B cell (primary cell): ENCODE measurements around the gene GSX2. TPM values are rescaled to one million over a fixed set of nuclear protein-coding genes. Genes with fewer than 3 reads are reported as not detected.
A peak's percentile ranks its signal among the peaks of the same experiment; 100 is the strongest.

ENCODE experiments used
- ATAC-seq: fragments of 200-7000 bp; cut with Tn5 transposase; one replicate; pipeline ENCODE4 v1.10.0; 2021; ENCODE audit warnings: low read depth, mild to moderate bottlenecking, moderate number of reproducible peaks, moderate library complexity
- CTCF ChIA-PET: fragments of 350-600 bp; sonication (Branson Sonifier 250); formaldehyde crosslinking; loops from one replicate; lab custom pipeline; 2021; ENCODE audit warnings: antibody characterized with exemption, inconsistent platforms; lab: Charles Lee
- POLR2A ChIA-PET: fragments of 350-600 bp; sonication (Branson Sonifier 250); formaldehyde crosslinking; loops from one replicate; lab custom pipeline; 2021; ENCODE audit warnings: antibody characterized with exemption; lab: Charles Lee
- DNase-seq: peaks from one replicate; pipeline ENCODE4 v3.0.0; 2013
- H2AFZ ChIP-seq: 2 replicates; pipeline ENCODE4 v1.6.1; 2012; ENCODE audit warnings: mild to moderate bottlenecking, low read depth, low read length; ENCODE audit not compliant: insufficient read depth, poor library complexity, severe bottlenecking
- H3K27ac ChIP-seq, 2 donors: 1 replicate in 1 of 2; 2 replicates in 1 of 2; pipeline ENCODE4 v1.5.1; 2012 to 2013; ENCODE audit warnings: low read length in 2 of 2, mild to moderate bottlenecking in 2 of 2, moderate library complexity in 1 of 2
- H3K27me3 ChIP-seq, 4 experiments: fragments of 200-600 bp in 1 of 4; sonication (generic) in 1 of 4; replicated peaks in 1 of 4; 1 replicate in 2 of 4; 2 replicates in 2 of 4; pipeline versions ENCODE4 v1.6.1 to v1.7.0; 2013 to 2016; ENCODE audit warnings: low read length in 3 of 4, mild to moderate bottlenecking in 2 of 4, mixed read lengths in 1 of 4, moderate library complexity in 1 of 4; ENCODE audit not compliant: insufficient read depth in 4 of 4, control insufficient read depth in 3 of 4; ENCODE audit errors: control extremely low read depth in 1 of 4
- H3K36me3 ChIP-seq, 2 experiments: replicated peaks in 1 of 2; 1 replicate in 1 of 2; 2 replicates in 1 of 2; pipeline versions ENCODE4 v1.6.1 to v1.7.1; 2013; ENCODE audit warnings: low read length in 1 of 2; ENCODE audit not compliant: insufficient read depth in 2 of 2, control insufficient read depth in 1 of 2; ENCODE audit errors: control extremely low read depth in 1 of 2, extremely low read depth in 1 of 2
- H3K4me1 ChIP-seq, 2 donors: fragments of 200-600 bp in 1 of 2; sonication (generic) in 1 of 2; 1 replicate in 1 of 2; 2 replicates in 1 of 2; pipeline versions ENCODE4 v1.5.1 to v1.6.1; 2013 to 2017; ENCODE audit warnings: low read length in 2 of 2; ENCODE audit not compliant: control insufficient read depth in 2 of 2, insufficient read depth in 2 of 2
- H3K4me2 ChIP-seq: replicated peaks from 2 replicates; pipeline ENCODE3; 2012; ENCODE audit warnings: mild to moderate bottlenecking, low read depth, low read length; ENCODE audit not compliant: poor library complexity, severe bottlenecking
- H3K4me3 ChIP-seq, 5 experiments: fragments of 200-600 bp in 1 of 5; sonication (generic) in 1 of 5; 1 replicate in 3 of 5; 2 replicates in 2 of 5; pipeline versions ENCODE4 v1.5.1 to v1.7.0; 2011 to 2016; ENCODE audit warnings: low read length in 4 of 5, mild to moderate bottlenecking in 4 of 5, low read depth in 2 of 5, control low read depth in 1 of 5, moderate library complexity in 1 of 5; ENCODE audit not compliant: insufficient read depth in 1 of 5; ENCODE audit errors: control extremely low read depth in 1 of 5, extremely low read depth in 1 of 5
- H3K79me2 ChIP-seq: fragments of 200-600 bp; sonication (generic); one replicate; pipeline ENCODE4 v1.6.0; 2016; ENCODE audit warnings: low read length; ENCODE audit not compliant: control insufficient read depth, insufficient read depth
- H3K9ac ChIP-seq: fragments of 200-600 bp; sonication (generic); 2 replicates; pipeline ENCODE4 v1.6.1; 2017; ENCODE audit warnings: mild to moderate bottlenecking, low read length, moderate library complexity
- H3K9me3 ChIP-seq, 3 donors: one replicate each; pipeline versions ENCODE4 v1.6.1 to v1.7.1; 2013; ENCODE audit warnings: low read length in 2 of 3; ENCODE audit not compliant: control insufficient read depth in 2 of 3, insufficient read depth in 1 of 3; ENCODE audit errors: control extremely low read depth in 1 of 3
- H4K20me1 ChIP-seq: 2 replicates; pipeline ENCODE4 v1.6.0; 2012; ENCODE audit warnings: mild to moderate bottlenecking, low read length; ENCODE audit not compliant: insufficient read depth, control insufficient read depth, poor library complexity, severe bottlenecking
- H3K27ac Mint-ChIP-seq: one replicate; pipeline ENCODE4 v1.8.0; 2021; ENCODE audit warnings: mixed read lengths
- H3K27me3 Mint-ChIP-seq: one replicate; pipeline ENCODE4 v1.8.0; 2021; ENCODE audit warnings: mixed read lengths
- H3K4me1 Mint-ChIP-seq: one replicate; pipeline ENCODE4 v1.8.0; 2021; ENCODE audit warnings: mixed read lengths
- H3K4me3 Mint-ChIP-seq: one replicate; pipeline ENCODE4 v1.8.0; 2021; ENCODE audit warnings: mixed read lengths
- H3K9me3 Mint-ChIP-seq: one replicate; pipeline ENCODE4 v1.8.0; 2022; ENCODE audit warnings: mixed read lengths; ENCODE audit not compliant: insufficient read depth
- CTCF ChIP-seq: fragments of 200-600 bp; IDR thresholded peaks from one replicate; pipeline ENCODE4 v1.8.0; 2022; ENCODE audit warnings: antibody characterized with exemption, mild to moderate bottlenecking
- EZH2 ChIP-seq: IDR thresholded peaks from 2 replicates; pipeline ENCODE4 v1.6.1; 2012; ENCODE audit warnings: borderline replicate concordance, low read depth, mild to moderate bottlenecking, moderate library complexity, low read length; ENCODE audit not compliant: insufficient read depth, poor library complexity, severe bottlenecking
- WGBS: methylation state at CpG from one replicate; pipeline ENCODE4 v1.1.5; 2013; ENCODE audit warnings: missing lambda C conversion rate; ENCODE audit not compliant: insufficient coverage; 5-methylcytosine and 5-hydroxymethylcytosine counted together
- intact Hi-C: fragments of 100-400 bp; cut with micrococcal nuclease; formaldehyde crosslinking; loops from one replicate; pipeline ENCODE4 v1.10.0; 2022
- polyA plus RNA-seq: library from polyadenylated mRNA; depleted of rRNA; stranded (reverse); fragments of >200 nt; gene quantifications from 2 replicates; pipeline ENCODE4 v1.2.3, GENCODE V29; 2012
- total RNA-seq, 2 donors: library from RNA; stranded (reverse); fragments of 120-200 nt in 1 of 2; gene quantifications; 1 replicate in 1 of 2; 2 replicates in 1 of 2; pipeline versions ENCODE4 v1.2.3 to v1.2.4, GENCODE V29; 2013 to 2022

Gene GSX2
- total and polyA plus RNA-seq, 2 donors (not counting 1 experiment from before 2014, with no cell fraction given), result 0.34 to 0.47 TPM

- Histone ChIP-seq H3K9me3 (peaks cover 0 to 31% (median 0%) of the 10 kb centered on the region in 3 donors), H3K4me1 (peaks cover 33 to 34% of the 10 kb centered on the region in 2 donors), H3K36me3 (no peaks in the 10 kb centered on the region), H3K27me3 (peaks cover 0 to 83% (median 70%) of the 10 kb centered on the region in 4 experiments), H2AFZ (no peak overlapping the region), H3K79me2 (no peaks in the 10 kb centered on the region), H3K9ac (no peak overlapping the region), H3K4me2 (peak overlapping the region; percentile 87), H3K4me3 (no peak overlapping the region), H3K27ac (no peak overlapping the region), H4K20me1 (no peaks in the 10 kb centered on the region)
- TF ChIP-seq EZH2, result peak; percentile 24
- no peak for TF ChIP-seq CTCF
- H3K4me3 Mint-ChIP-seq, result peak overlapping the region; percentile 89
- intact Hi-C loops, result no loop called here
- peaks cover 37% of the 10 kb centered on the region for H3K4me1 Mint-ChIP-seq
- ChIA-PET POLR2A (interaction anchor here (1.1 kb wide), 1 partner anchor 27 kb away, joined by 3 read pairs; no protein-coding TSS in a partner anchor), CTCF (no interaction called here)
- H3K27me3 Mint-ChIP-seq, result peaks cover 83% of the 10 kb centered on the region
- DNase-seq (peak; percentile 43), ATAC-seq (no peak)
- peak overlapping the region; percentile 28 for H3K27ac Mint-ChIP-seq
- WGBS, result 9% methylated on average over 34 of the region's 37 CpGs
- peaks cover 3% of the 10 kb centered on the region for H3K9me3 Mint-ChIP-seq
Observed at GRCh38 chr4:54093324-54094240, 6.4 kb upstream of the GSX2 start.

GRCh38 chr4:54094451-54094850, 5.5 kb upstream of the GSX2 start:
- ChIA-PET CTCF (interaction anchor here (0.6 kb wide), 1 partner anchor 9 kb away, joined by 3 read pairs; no protein-coding TSS in a partner anchor), POLR2A (no interaction called here)
- ATAC-seq (no peak), DNase-seq (no peak)
- 52% methylated on average over 3 of the region's 6 CpGs for WGBS
- TF ChIP-seq EZH2 (no peak), CTCF (no peak)
- peaks cover 45% of the 10 kb centered on the region for H3K4me1 Mint-ChIP-seq
- no peak overlapping the region for H3K9ac ChIP-seq
- H2AFZ ChIP-seq, result no peak overlapping the region
- peaks cover 3% of the 10 kb centered on the region for H3K9me3 Mint-ChIP-seq
- no peaks in the 10 kb centered on the region for H4K20me1 ChIP-seq
- peaks cover 0 to 36% (median 0%) of the 10 kb centered on the region in 3 donors for H3K9me3 ChIP-seq
- peaks cover 87% of the 10 kb centered on the region for H3K27me3 Mint-ChIP-seq
- no peak overlapping the region for H3K4me2 ChIP-seq
- intact Hi-C loops, result no loop called here
- no peaks in the 10 kb centered on the region for H3K36me3 ChIP-seq
- no peak overlapping the region for H3K4me3 ChIP-seq
- H3K27me3 ChIP-seq, result peaks cover 0 to 89% (median 78%) of the 10 kb centered on the region in 4 experiments
- no peak overlapping the region for H3K27ac Mint-ChIP-seq
- H3K4me3 Mint-ChIP-seq, result no peak overlapping the region
- peaks cover 41 to 43% of the 10 kb centered on the region in 2 donors for H3K4me1 ChIP-seq
- no peaks in the 10 kb centered on the region for H3K79me2 ChIP-seq
- H3K27ac ChIP-seq, result no peak overlapping the region
